BLaER1 treated with 17β-estradiol and CSF1 and Interleukin-3, amounts not matched to agents 10 nM and 100 nM (cell line): Measurements from ENCODE around the gene SLC13A4.

ENCODE experiments used
- H3K27ac ChIP-seq, 11 experiments: shearing (Covaris generic); formaldehyde crosslinking; 2 replicates each; pipeline ENCODE4 v1.8.1; 2022
- H3K27me3 ChIP-seq, 11 experiments: shearing (Covaris generic); formaldehyde crosslinking; 2 replicates each; pipeline ENCODE4 v1.8.1; 2022
- H3K36me3 ChIP-seq, 11 experiments: shearing (Covaris generic); formaldehyde crosslinking; 2 replicates each; pipeline ENCODE4 v1.8.1; 2022
- H3K4me1 ChIP-seq, 10 experiments: shearing (Covaris generic); formaldehyde crosslinking; 2 replicates each; pipeline ENCODE4 v1.8.1; 2022
- H3K4me2 ChIP-seq, 11 experiments: shearing (Covaris generic); formaldehyde crosslinking; 2 replicates each; pipeline ENCODE4 v1.8.1; 2022
- H3K4me3 ChIP-seq, 10 experiments: shearing (Covaris generic); formaldehyde crosslinking; 2 replicates each; pipeline ENCODE4 v1.8.1; 2022
- H3K9ac ChIP-seq, 11 experiments: shearing (Covaris generic); formaldehyde crosslinking; 2 replicates each; pipeline ENCODE4 v1.8.1; 2022
- H3K9me3 ChIP-seq, 11 experiments: shearing (Covaris generic); formaldehyde crosslinking; replicated peaks in 1 of 11; 2 replicates each; pipeline ENCODE4 v1.8.1; 2022
- H4K20me1 ChIP-seq, 11 experiments: shearing (Covaris generic); formaldehyde crosslinking; 2 replicates each; pipeline ENCODE4 v1.8.1; 2022
- Cebpa-rat ChIP-seq, 11 experiments: shearing (Covaris generic); IDR thresholded peaks; 2 replicates each; pipeline ENCODE4 v1.8.1; 2022

The SLC13A4 gene

DNA sequence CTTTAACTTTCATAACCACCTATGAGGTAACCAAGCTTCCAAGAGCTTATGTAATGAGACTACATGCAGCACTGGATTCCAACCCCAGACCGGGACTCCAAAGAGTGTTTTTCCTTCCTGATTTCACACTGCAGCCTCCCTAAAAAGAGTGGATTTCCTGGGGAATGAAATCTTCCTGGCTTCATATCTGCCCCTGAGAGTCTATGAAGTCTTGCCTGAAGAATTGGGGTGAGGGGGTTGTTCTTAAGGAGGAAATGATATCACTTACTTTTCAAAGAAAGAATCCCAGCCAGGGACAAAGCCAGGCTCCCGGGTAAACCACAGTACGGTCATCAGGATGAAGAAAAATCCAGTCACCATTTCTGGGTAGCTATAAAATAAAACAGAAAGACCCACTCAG is 35.9 kb downstream of the SLC13A4 start:
- no peak overlapping the region for H3K4me2 ChIP-seq
- H3K9ac ChIP-seq: no peak overlapping the region
- no peaks in the 10 kb centered on the region for H4K20me1 ChIP-seq
- H3K9me3 ChIP-seq: no peaks in the 10 kb centered on the region
- peaks cover 4 to 9% (median 7%) of the 10 kb centered on the region in 10 experiments; a peak in 14 of 20 replicates for H3K4me1 ChIP-seq
- no peak for TF ChIP-seq Cebpa-rat (IDR thresholded peaks at IDR 0.05)
- no peaks in the 10 kb centered on the region for H3K27me3 ChIP-seq
- H3K4me3 ChIP-seq: no peak overlapping the region
- peaks cover 5 to 62% (median 25%) of the 10 kb centered on the region in 11 experiments; a peak in 18 of 22 replicates for H3K36me3 ChIP-seq
- no peak overlapping the region for H3K27ac ChIP-seq

DNA sequence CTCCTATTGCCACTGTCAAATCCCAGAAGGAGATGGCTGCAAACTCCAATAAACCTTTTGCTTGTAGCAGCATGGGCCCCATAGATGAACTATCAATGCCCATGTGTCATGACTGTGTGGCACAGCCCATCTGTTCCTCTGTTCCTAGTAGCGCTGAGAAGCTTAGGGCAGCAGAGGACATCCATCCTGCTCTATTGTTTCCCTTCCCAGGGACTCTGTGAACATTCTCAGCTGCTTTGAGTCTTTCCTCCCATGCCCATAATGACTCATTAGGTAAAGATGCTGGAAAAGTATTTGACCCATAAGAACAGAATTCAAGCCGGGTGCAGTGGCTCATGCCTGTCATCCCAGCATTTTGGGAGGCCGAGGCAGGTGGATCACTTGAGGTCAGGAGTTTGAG is 37.4 kb downstream of the SLC13A4 start:
- H3K4me1 ChIP-seq: no peaks in the 10 kb centered on the region
- peaks cover 5 to 76% (median 25%) of the 10 kb centered on the region in 11 experiments; a peak in 19 of 22 replicates for H3K36me3 ChIP-seq
- no peaks in the 10 kb centered on the region for H4K20me1 ChIP-seq
- H3K9me3 ChIP-seq: no peaks in the 10 kb centered on the region
- no peaks in the 10 kb centered on the region for H3K27me3 ChIP-seq
- H3K4me2 ChIP-seq: no peak overlapping the region
- TF ChIP-seq Cebpa-rat (IDR thresholded peaks at IDR 0.05): no peak
- H3K4me3 ChIP-seq: no peak overlapping the region
- H3K9ac ChIP-seq: no peak overlapping the region
- H3K27ac ChIP-seq: no peak overlapping the region

DNA sequence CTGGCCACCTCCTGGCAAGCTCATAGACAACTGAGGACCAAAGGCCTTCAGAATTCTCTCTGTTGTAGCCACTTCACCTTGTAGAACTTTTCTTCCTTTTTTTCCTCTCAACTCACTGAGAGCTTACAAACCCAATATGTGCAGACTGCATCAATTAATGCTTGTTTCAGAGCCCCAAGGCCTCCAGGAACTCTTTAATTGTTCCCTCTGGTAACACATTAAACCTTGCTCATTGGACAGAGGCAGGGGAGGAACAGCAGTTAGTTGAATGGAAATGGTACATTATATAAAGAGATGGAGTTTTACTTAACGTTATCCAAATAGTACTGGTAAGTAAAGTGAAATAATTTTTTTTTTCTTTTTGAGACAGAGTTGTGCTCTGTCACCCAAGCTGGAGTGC is 40.5 kb downstream of the SLC13A4 start:
- Histone ChIP-seq H3K4me3 (no peak overlapping the region), H3K4me2 (no peak overlapping the region), H3K9me3 (no peaks in the 10 kb centered on the region), H3K9ac (no peak overlapping the region), H3K36me3 (peaks cover 5 to 75% (median 33%) of the 10 kb centered on the region in 11 experiments; a peak in 19 of 22 replicates), H3K27me3 (no peaks in the 10 kb centered on the region), H3K27ac (no peak overlapping the region), H3K4me1 (no peaks in the 10 kb centered on the region), H4K20me1 (peaks cover 0 to 16% (median under 1%) of the 10 kb centered on the region in 11 experiments; a peak in 8 of 22 replicates)
- TF ChIP-seq Cebpa-rat (IDR thresholded peaks at IDR 0.05): no peak

DNA sequence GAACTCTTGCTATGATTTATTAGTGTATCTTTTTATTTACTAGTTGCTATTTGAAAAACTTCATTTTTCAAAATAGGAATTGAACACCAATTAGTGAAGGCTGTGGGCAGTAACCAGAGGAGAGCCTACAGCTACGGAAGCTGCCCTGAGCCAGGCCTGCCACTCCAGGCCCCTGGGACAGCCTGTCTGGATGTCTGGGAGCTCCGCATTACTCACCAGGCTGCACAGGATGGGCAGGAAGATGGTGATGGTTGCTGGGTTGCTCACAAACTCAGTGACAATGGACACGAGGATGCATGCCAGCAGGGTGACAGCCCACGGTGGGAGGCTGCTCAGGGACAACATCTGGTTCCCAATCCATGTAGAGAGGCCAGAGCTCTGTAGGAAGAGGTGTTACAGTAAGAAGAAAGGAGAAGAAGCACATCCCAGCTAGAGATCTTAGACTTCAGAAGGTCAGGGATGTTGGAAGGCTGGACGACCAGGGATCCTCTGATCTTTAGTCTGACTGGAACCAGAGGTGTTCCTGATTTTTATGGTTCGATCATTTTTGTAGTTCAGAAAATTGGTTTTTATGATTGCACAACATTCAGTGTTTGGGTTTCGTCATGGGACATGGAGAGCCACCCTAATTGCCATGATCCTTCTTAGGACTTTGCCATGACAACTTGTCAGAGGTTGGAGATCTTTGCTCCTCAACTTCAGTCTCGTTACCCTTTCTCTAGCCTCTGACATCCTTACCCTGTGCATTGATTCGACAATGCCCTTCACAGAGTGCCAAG is 42.5 kb downstream of the SLC13A4 start:
- peaks cover 7 to 78% (median 33%) of the 10 kb centered on the region in 11 experiments; a peak in 19 of 22 replicates for H3K36me3 ChIP-seq
- peak in 4 of 11 experiments; percentile 39 to 69 (median 56); a peak in 5 of 22 replicates for TF ChIP-seq Cebpa-rat (IDR thresholded peaks at IDR 0.05)
- no peaks in the 10 kb centered on the region for H3K4me1 ChIP-seq
- H3K27me3 ChIP-seq: no peaks in the 10 kb centered on the region
- no peak overlapping the region for H3K27ac ChIP-seq
- H4K20me1 ChIP-seq: peaks cover 0 to 22% (median 9%) of the 10 kb centered on the region in 11 experiments; a peak in 10 of 22 replicates
- no peak overlapping the region for H3K4me2 ChIP-seq
- no peak overlapping the region for H3K9ac ChIP-seq
- no peak overlapping the region for H3K4me3 ChIP-seq
- no peaks in the 10 kb centered on the region for H3K9me3 ChIP-seq

DNA sequence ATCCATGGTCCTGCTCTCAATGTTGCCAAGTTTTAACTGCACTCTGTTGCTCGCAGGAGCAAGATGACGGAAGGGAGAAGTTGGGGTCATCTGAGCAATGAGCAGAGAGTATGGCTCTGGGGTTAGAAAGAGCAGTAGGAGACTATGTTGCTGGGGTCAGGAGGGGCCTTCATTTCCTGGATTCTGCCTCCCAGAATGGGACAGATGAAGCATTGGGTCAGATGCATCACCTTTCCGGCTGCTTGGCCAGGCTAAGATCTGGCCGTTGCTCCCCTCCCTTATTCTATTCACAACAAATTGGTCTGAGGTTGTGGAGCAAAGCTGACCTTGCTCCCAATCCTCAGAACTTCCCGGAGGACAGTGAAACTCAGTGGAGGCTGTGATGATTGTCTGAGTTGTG is 43.3 kb downstream of the SLC13A4 start:
- Histone ChIP-seq H3K36me3 (peaks cover 7 to 80% (median 29%) of the 10 kb centered on the region in 11 experiments; a peak in 19 of 22 replicates), H3K4me2 (no peak overlapping the region), H3K27ac (no peak overlapping the region), H4K20me1 (peaks cover 0 to 22% (median 9%) of the 10 kb centered on the region in 11 experiments; a peak in 10 of 22 replicates), H3K27me3 (no peaks in the 10 kb centered on the region), H3K9me3 (no peaks in the 10 kb centered on the region), H3K4me1 (no peaks in the 10 kb centered on the region), H3K4me3 (no peak overlapping the region), H3K9ac (no peak overlapping the region)
- TF ChIP-seq Cebpa-rat (IDR thresholded peaks at IDR 0.05): no peak

DNA sequence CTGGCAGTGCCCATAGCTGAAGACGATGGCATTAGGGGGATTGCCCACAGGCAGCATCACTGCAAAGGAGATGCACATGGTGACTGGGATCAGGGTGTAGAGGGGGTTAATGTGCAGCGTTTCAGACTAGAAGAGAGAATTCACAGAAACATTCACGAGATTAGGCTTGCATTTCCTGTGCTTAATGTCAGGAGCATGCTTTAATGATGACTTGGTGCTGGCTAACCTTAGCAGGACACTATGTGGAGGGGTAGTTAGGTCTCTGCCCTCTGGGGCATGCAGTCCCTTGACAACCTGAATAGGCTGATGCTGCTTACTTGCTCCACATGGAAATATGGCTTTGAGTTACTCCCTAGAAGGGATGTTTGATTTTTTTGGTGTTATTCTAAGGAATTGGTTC is 43.9 kb downstream of the SLC13A4 start:
- Histone ChIP-seq H3K36me3 (peaks cover 7 to 80% (median 28%) of the 10 kb centered on the region in 11 experiments; a peak in 19 of 22 replicates), H3K4me1 (no peaks in the 10 kb centered on the region), H3K9me3 (no peaks in the 10 kb centered on the region), H4K20me1 (peaks cover 0 to 22% (median 9%) of the 10 kb centered on the region in 11 experiments; a peak in 10 of 22 replicates), H3K4me3 (no peak overlapping the region), H3K4me2 (no peak overlapping the region), H3K27me3 (no peaks in the 10 kb centered on the region), H3K9ac (no peak overlapping the region), H3K27ac (no peak overlapping the region)
- TF ChIP-seq Cebpa-rat (IDR thresholded peaks at IDR 0.05): no peak

DNA sequence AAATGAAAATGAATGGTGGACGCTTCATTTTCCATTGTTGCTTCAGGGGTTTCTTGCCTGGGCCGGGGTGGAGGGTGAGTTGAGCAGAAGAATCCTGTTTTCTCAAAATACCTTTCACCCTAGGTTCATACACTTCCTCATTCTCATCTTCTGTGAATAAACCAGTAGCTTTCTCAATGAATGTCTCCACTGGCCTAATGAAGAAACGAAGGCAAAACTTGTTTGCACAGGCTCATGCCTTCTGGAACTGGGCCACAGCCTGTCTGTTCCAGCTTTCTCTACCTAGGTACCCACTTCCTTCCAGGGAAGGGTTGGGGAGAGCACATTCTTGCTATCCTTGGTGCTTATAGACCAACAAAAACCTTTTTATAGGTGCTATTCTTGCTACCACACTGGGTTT is 44.4 kb downstream of the SLC13A4 start:
- H3K4me2 ChIP-seq: no peak overlapping the region
- H3K36me3 ChIP-seq: peaks cover 2 to 80% (median 33%) of the 10 kb centered on the region in 11 experiments; a peak in 20 of 22 replicates
- H3K27me3 ChIP-seq: no peaks in the 10 kb centered on the region
- no peak overlapping the region for H3K4me3 ChIP-seq
- no peaks in the 10 kb centered on the region for H3K4me1 ChIP-seq
- H3K9ac ChIP-seq: no peak overlapping the region
- H4K20me1 ChIP-seq: peaks cover 0 to 22% (median 9%) of the 10 kb centered on the region in 11 experiments; a peak in 10 of 22 replicates
- H3K27ac ChIP-seq: no peak overlapping the region
- H3K9me3 ChIP-seq: no peaks in the 10 kb centered on the region
- no peak for TF ChIP-seq Cebpa-rat (IDR thresholded peaks at IDR 0.05)

DNA sequence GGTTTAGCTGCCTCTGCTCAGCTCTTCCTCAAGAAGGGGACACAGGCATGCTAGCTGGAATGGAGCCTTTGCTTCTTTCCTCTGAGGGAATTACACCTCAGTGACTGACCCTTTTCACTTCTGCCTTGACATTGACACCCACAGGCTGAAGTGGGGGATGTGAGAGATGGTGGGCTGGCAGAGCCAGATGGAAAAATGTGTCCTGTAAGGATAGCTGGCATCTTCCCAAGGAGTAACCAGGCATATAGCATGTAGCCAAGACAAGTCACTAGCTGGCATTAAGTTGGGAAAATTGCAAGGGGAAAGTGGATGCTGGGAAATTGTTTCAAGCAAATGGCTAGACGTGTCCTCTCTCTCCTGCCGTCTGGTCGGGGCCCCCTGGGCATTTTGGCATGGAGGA is 45.8 kb downstream of the SLC13A4 start:
- H3K27ac ChIP-seq: no peak overlapping the region
- H3K4me3 ChIP-seq: no peak overlapping the region
- H3K4me2 ChIP-seq: no peak overlapping the region
- H3K9me3 ChIP-seq: no peaks in the 10 kb centered on the region
- TF ChIP-seq Cebpa-rat (IDR thresholded peaks at IDR 0.05): no peak
- H3K9ac ChIP-seq: no peak overlapping the region
- peaks cover 8 to 89% (median 45%) of the 10 kb centered on the region in 11 experiments for H3K36me3 ChIP-seq
- peaks cover 0 to 22% (median 9%) of the 10 kb centered on the region in 11 experiments; a peak in 10 of 22 replicates for H4K20me1 ChIP-seq
- H3K4me1 ChIP-seq: no peaks in the 10 kb centered on the region
- no peaks in the 10 kb centered on the region for H3K27me3 ChIP-seq

DNA sequence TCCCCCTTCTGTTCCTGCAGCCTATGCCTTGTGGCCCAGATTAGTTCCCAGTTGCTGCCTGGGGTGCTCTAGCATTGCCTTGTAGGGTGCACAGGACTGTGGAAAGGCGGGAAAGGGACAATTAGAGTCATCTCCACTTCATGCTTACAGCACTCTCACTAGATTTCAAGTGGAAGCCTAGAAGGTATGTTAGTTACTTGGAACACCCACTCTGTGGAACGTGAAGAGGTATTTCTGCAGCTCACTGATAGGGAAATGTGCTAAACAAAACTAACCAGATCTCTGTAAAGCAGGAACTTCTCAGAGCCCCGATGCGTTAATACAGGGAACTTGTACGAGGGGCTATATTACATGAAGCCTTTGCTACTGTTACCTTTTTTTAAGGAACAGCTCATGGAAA is 46.2 kb downstream of the SLC13A4 start:
- Histone ChIP-seq H3K4me2 (no peak overlapping the region), H3K4me1 (no peaks in the 10 kb centered on the region), H3K4me3 (no peak overlapping the region), H3K27me3 (no peaks in the 10 kb centered on the region), H3K36me3 (peaks cover 13 to 89% (median 49%) of the 10 kb centered on the region in 11 experiments), H4K20me1 (peaks cover 0 to 22% (median 9%) of the 10 kb centered on the region in 11 experiments; a peak in 10 of 22 replicates), H3K9me3 (no peaks in the 10 kb centered on the region), H3K27ac (no peak overlapping the region), H3K9ac (no peak overlapping the region)
- TF ChIP-seq Cebpa-rat (IDR thresholded peaks at IDR 0.05): no peak
